Fibroblast of villous mesenchyme (primary cell): Measurements from ENCODE around the gene C1QTNF6. TPM values are rescaled to one million over a fixed set of nuclear protein-coding genes. Genes with fewer than 3 reads are reported as not detected.
A peak's percentile ranks its signal among the peaks of the same experiment; 100 is the strongest.
"Not testable (repeated sequence)": the region's sequence is repeated elsewhere in the genome, so short reads cannot be mapped to it uniquely, and the experiment has no call there.

Source experiments
- DNase-seq: peaks from one replicate; pipeline ENCODE4 v3.0.0-alpha.2; 2010; ENCODE audit warnings: low read depth
- H3K4me3 ChIP-seq: 2 replicates; pipeline ENCODE4 v1.5.1; 2011; ENCODE audit warnings: low read depth, mild to moderate bottlenecking, low read length
- total RNA-seq: library from RNA; depleted of rRNA; stranded (reverse); fragments of >200 nt; gene quantifications from 2 replicates; pipeline ENCODE4 v1.2.3, GENCODE V29; 2012
- TF ChIP-seq, protein P1 (sequence below): IDR thresholded peaks from 2 replicates; pipeline ENCODE4 v1.5.1; 2012; ENCODE audit warnings: low read depth, mild to moderate bottlenecking, low read length; ENCODE audit not compliant: insufficient read depth

C1QTNF6 gene
- total RNA-seq, 1 donor = 9.5 TPM

DNA sequence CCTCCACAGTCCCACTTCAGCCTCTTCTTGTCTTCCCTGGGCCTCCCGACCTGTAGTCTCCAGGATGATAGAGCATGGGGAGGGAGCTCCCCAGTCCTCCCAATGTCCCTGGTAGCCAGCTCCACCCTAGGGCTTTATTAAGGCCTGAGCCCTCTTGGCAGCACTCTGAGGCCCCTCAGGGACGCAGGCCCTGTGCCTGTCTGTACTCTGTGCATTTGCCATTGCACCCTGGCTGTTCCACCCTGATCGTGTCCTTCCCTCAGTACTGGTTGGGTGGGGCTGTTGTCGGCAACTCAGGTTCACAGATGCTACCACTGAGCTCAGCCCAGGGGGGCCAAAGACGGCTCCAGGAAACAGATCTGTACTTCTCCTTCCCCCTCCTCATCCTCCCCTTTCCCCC is 17.0 kb upstream of the C1QTNF6 start:
- TF ChIP-seq, protein P1, sequence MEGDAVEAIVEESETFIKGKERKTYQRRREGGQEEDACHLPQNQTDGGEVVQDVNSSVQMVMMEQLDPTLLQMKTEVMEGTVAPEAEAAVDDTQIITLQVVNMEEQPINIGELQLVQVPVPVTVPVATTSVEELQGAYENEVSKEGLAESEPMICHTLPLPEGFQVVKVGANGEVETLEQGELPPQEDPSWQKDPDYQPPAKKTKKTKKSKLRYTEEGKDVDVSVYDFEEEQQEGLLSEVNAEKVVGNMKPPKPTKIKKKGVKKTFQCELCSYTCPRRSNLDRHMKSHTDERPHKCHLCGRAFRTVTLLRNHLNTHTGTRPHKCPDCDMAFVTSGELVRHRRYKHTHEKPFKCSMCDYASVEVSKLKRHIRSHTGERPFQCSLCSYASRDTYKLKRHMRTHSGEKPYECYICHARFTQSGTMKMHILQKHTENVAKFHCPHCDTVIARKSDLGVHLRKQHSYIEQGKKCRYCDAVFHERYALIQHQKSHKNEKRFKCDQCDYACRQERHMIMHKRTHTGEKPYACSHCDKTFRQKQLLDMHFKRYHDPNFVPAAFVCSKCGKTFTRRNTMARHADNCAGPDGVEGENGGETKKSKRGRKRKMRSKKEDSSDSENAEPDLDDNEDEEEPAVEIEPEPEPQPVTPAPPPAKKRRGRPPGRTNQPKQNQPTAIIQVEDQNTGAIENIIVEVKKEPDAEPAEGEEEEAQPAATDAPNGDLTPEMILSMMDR = no peak
- DNase-seq = no peak
- no peak overlapping the region for H3K4me3 ChIP-seq

DNA sequence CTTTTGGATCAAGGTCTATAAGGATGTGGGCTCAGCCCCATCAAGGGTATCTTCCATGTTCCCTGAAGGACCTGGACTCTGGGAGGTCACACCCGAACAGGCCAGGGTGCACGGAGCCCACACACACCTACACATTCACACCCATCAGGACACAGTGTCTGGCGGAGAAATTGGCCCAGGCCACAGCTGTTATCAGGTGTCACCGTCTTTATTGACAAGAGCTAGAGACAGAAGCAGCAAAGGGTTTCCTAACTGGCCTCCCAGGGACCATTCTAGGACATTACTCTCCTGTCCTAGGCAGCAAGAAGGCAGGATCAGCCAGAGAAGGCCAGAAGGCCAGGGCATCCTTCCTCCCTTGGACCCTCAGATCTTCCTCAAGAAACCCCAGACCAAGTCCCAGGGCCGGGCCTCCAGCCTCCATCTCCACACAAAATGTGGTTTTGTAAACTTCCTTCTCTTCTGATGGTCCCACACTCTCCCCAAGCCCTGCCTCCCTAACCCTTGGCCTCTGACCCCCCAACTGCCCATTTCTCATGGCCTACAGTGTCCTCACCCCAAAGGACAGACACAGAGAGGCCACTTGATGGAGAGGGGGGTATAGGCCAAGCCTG is 16.1 kb upstream of the C1QTNF6 start:
- DNase-seq = no peak
- H3K4me3 ChIP-seq = no peak overlapping the region
- TF ChIP-seq, protein P1 = no peak

DNA sequence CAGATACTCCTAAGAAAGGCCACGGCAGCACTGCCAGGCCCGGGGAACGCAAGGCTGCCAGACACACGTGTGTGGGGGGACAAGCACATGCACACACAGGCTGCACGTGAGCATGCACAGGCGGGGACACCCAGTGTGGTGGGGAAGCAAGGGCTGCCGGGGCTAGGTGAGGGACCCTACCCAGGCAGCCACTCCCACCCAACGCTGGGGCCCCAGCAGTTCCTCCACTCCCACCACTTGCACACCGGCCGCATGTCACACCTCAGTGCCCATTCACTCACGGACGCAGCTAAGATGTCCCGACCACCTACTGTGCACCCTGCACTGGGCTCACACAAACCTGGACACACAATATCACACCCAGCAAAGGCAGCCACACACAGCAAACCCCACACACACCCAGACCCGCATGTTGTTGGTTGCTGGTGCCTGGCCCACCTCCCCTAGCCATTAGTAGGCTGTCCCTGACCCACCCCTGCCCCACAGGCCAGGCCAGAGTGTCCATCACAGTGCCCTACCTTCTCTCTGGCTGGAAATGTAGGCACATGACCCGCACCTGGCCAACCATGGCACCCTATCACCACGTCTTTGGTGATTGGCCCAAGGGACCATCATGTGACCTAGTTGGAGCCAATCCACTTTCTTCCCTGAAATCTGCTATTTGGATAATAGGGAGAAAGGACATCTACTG is 15.5 kb upstream of the C1QTNF6 start:
- H3K4me3 ChIP-seq = no peak overlapping the region
- no peak for DNase-seq
- TF ChIP-seq, protein P1 = no peak

DNA sequence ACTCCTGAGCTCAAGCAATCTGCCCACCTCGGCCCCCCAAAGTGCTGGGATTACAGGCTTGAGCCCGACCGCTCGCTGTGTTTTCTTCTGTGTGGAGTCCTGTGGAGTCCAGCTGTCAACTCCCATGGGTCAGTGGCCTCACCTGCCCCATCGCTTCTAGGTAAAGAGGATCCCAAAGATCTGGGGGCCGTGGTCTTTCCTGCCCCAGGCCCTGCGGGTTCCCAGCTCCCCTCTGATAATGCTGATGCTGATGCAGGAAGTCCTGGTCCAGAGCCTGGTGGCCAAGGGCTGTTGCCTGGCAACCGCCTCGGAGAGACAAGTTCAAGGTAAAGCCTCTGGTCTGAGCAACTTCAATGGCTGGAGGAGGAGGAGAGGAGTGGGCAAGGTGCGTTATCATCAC is 14.7 kb upstream of the C1QTNF6 start:
- DNase-seq = no peak
- TF ChIP-seq, protein P1 = no peak

GRCh38 chr22:37202001-37202555 is 14.0 kb upstream of the C1QTNF6 start:
- no peak overlapping the region for H3K4me3 ChIP-seq
- TF ChIP-seq, protein P1 = no peak
- no peak for DNase-seq

More for the DNA sequence above, 14.7 kb upstream of the C1QTNF6 start:
- H3K4me3 ChIP-seq = no peak overlapping the region

DNA sequence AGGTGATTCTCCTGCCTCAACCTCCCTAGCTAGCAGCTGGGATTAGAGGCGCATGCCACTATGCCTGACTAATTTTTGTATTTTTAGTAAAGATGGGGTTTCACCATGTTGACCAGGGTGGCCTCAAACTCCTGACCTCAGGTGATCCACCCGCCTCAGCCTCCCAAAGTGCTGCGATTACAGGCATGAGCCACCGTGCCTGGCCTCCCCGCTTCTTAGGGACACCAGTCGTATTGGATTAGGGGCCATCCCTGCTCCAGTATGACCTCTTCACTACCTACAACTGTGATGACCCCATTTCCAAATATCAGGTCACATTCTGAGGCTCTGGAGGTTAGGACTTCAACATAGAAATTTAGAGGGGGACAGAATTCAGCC is 13.4 kb upstream of the C1QTNF6 start:
- H3K4me3 ChIP-seq, DNase-seq: not testable (repeated sequence)

GRCh38 chr22:37199760-37200108 is 11.7 kb upstream of the C1QTNF6 start:
- TF ChIP-seq, protein P1 = no peak
- no peak for DNase-seq
- peak overlapping the region; percentile 35 for H3K4me3 ChIP-seq
